Brain microvascular endothelial cell (primary cell): ENCODE results near the gene HCN1.

ENCODE experiments used
- DNase-seq: peaks from one replicate; pipeline ENCODE4 v3.0.0-alpha.2; 2020
- H3K27ac ChIP-seq: fragments of 250-450 bp; sonication (Bioruptor Pico); 2 replicates; pipeline ENCODE4 v1.5.1; 2020; ENCODE audit warnings: mild to moderate bottlenecking, moderate library complexity
- H3K27me3 ChIP-seq: fragments of 250-450 bp; sonication (Bioruptor Pico); replicated peaks from 2 replicates; pipeline ENCODE4 v1.5.1; 2020; ENCODE audit warnings: mild to moderate bottlenecking
- H3K36me3 ChIP-seq: fragments of 250-450 bp; sonication (Bioruptor Pico); replicated peaks from 2 replicates; pipeline ENCODE4 v1.5.1; 2020; ENCODE audit warnings: mild to moderate bottlenecking
- H3K4me3 ChIP-seq: 2 replicates; pipeline ENCODE4 v1.5.1; 2011; ENCODE audit warnings: low read depth, mild to moderate bottlenecking, control low read depth, low read length, moderate library complexity
- in situ Hi-C: cut with HindIII; loops from 2 replicates; pipeline ENCODE4 v1.10.0; 2017; ENCODE audit warnings: low sequenced_read_pairs, low pct_ligation_motif_present
- TF ChIP-seq, protein P1 (sequence below): IDR thresholded peaks from 2 replicates; pipeline ENCODE4 v1.5.1; 2011; ENCODE audit warnings: low read depth, mild to moderate bottlenecking, moderate library complexity, low read length, control low read depth, inconsistent platforms; ENCODE audit errors: missing control alignments

The HCN1 gene

DNA sequence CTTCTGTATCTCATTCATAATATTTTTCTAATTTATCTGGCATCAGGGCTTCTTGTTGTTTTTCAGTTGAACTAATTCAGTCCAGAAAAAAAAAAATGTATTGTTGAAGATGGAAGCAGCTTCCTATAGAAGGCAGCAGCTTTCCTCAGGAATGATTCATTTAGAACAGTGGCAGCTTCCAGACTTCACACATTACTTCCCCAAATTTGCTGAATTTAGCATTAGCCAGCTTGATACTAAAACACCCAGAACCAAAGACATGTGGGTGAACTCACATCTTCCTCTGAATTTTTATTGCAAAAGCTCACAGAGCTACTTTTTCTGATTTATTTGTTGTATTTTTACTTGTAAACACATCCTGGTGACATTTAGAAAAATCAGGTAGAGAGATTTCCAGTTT is 53.8 kb downstream of the HCN1 start:
- in situ Hi-C loops = no loop called here
- Histone ChIP-seq H3K36me3 (no peaks in the 10 kb centered on the region), H3K27ac (no peak overlapping the region), H3K4me3 (no peak overlapping the region), H3K27me3 (no peaks in the 10 kb centered on the region)
- TF ChIP-seq, protein P1, sequence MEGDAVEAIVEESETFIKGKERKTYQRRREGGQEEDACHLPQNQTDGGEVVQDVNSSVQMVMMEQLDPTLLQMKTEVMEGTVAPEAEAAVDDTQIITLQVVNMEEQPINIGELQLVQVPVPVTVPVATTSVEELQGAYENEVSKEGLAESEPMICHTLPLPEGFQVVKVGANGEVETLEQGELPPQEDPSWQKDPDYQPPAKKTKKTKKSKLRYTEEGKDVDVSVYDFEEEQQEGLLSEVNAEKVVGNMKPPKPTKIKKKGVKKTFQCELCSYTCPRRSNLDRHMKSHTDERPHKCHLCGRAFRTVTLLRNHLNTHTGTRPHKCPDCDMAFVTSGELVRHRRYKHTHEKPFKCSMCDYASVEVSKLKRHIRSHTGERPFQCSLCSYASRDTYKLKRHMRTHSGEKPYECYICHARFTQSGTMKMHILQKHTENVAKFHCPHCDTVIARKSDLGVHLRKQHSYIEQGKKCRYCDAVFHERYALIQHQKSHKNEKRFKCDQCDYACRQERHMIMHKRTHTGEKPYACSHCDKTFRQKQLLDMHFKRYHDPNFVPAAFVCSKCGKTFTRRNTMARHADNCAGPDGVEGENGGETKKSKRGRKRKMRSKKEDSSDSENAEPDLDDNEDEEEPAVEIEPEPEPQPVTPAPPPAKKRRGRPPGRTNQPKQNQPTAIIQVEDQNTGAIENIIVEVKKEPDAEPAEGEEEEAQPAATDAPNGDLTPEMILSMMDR = no peak
- no peak for DNase-seq

DNA sequence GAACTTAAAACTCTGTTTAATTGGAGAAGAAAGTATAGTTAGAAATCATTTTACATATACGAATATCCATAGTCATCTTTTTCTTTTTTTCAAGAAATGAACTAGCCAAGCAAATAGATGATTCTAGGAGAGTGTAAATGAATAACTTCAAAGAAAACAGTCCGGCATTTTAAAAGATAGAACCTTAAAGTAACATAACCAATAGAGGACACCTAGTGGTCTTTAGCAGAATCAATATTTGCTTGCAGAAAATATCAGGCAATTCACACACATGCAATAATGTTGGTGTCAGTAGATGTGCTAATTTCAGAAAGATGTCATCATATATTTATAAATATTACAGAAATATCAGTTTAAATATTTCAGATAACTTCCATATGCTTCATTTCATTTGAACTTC is 57.1 kb downstream of the HCN1 start:
- DNase-seq = no peak

DNA sequence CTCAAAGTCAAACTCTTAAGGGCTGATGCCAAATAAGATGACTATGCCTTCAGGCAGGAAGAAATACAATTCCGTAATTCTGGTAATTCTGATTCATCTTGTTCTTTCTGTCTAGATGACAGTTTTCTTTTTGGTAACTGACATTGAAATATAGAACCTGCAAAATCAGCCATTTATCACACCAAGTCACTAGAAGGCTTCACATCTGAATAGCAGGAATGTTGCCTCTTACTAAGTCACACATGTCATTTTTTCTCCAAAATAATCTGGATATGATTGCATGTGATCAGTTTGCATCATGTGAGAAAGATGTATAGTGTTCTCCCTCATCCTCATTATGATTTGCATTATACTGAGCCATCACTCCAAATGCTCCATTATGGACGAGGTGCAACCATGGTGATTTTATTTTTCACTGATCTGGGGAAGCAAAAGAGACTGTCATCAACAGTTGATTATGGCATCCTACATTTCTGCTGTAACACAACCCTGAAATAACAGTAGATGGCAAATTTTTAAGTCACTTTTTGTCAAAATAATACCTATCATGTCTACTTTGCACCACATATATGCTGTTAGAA is 69.0 kb downstream of the HCN1 start:
- in situ Hi-C loops = no loop called here
- H3K27ac ChIP-seq = no peak overlapping the region
- H3K36me3 ChIP-seq = no peaks in the 10 kb centered on the region
- TF ChIP-seq, protein P1 = no peak
- no peak for DNase-seq
- no peaks in the 10 kb centered on the region for H3K27me3 ChIP-seq
- no peak overlapping the region for H3K4me3 ChIP-seq

More for the DNA sequence above, 57.1 kb downstream of the HCN1 start:
- H3K4me3 ChIP-seq = no peak overlapping the region
- in situ Hi-C loops = no loop called here
- H3K36me3 ChIP-seq = no peaks in the 10 kb centered on the region
- H3K27ac ChIP-seq = no peak overlapping the region
- TF ChIP-seq, protein P1 = no peak
- H3K27me3 ChIP-seq = no peaks in the 10 kb centered on the region

DNA sequence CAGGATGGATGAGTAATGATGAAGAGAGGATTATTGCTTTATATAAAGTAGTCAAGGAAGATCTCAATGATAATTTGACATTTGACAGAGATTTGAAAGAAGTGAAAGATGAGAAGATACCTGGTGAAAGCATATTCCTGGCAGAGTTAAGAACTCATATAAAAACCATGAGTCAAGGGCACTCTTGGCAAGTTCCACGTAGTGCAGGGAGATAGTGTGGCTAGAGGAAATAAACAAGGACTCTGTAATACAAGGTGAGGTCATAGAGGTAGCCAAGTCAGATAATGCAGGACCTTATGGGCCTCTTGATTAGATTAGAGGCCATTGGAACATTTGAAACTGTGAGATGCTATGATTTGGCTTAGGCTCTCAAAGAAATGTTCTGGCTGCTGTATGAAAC is 72.3 kb downstream of the HCN1 start:
- TF ChIP-seq, protein P1 = no peak
- no peak for DNase-seq
- no peak overlapping the region for H3K4me3 ChIP-seq
- no peak overlapping the region for H3K27ac ChIP-seq
- no peaks in the 10 kb centered on the region for H3K36me3 ChIP-seq
- no peaks in the 10 kb centered on the region for H3K27me3 ChIP-seq
- in situ Hi-C loops = no loop called here

DNA sequence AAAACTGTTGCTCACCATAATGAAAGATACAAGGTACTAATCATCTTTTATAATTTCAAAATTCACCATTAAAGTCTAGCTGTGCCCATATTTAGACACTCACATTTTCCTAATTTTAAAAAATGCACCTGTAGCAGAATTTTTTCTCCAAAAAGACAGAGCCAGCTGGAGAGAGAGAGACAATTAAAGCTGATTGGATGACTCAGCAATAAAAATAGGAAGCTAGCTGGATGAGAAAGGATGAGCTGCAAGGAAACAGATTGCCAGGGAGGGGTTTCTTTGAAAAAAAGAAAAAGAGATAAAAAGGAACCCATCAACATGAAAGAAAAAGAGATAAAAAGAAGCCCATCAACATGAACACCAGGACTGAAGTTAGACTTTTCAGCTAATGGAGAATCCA is 73.8 kb downstream of the HCN1 start:
- no peak overlapping the region for H3K4me3 ChIP-seq
- H3K27ac ChIP-seq = no peak overlapping the region
- no peaks in the 10 kb centered on the region for H3K36me3 ChIP-seq
- in situ Hi-C loops = no loop called here
- TF ChIP-seq, protein P1 = no peak
- DNase-seq = no peak
- no peaks in the 10 kb centered on the region for H3K27me3 ChIP-seq

DNA sequence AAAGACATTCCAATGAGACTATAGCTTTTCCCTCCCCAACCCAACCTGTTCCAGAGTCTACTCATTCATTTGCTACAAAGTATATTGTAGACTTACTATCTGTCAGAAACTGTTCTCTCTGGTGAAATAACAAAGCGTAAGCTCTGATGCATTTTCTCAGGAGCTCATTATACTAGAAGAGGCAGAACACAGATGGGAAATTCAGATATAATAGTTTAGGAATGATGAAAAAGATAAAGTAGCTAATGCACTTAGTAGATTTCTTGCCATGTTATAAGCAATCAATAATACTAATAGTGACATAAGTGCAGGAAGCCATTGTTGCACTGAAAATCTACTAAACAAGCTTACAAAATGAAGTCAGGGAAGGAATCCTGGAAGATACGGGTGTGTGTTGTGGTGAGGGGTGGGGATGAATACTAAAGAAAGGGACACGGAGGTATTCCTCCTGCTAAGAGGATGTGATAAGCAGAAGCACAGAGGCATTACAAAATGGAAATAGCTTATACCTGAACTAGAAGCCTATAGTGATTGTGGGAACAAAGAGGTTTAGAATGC is 78.2 kb downstream of the HCN1 start:
- no peak for DNase-seq
- Histone ChIP-seq H3K27me3 (no peaks in the 10 kb centered on the region), H3K27ac (no peak overlapping the region), H3K4me3 (no peak overlapping the region), H3K36me3 (no peaks in the 10 kb centered on the region)
- in situ Hi-C loops = no loop called here
- TF ChIP-seq, protein P1 = no peak
